ENCODE results near the gene SPSB4.

- TF ChIP-seq CTCF (IDR thresholded peaks at IDR 0.05; ENCODE audit: insufficient read depth, low read depth, low read length) = no peak
- TF ChIP-seq EZH2 (IDR thresholded peaks at IDR 0.05; ENCODE audit: insufficient read depth, low read length) = no peak
Observed at GRCh38 chr3:141074529-141074928, 23.4 kb downstream of the SPSB4 start.
